HL-60 (cell line): ENCODE data around the gene LRRC71.
A peak's percentile ranks its signal among the peaks of the same experiment; 100 is the strongest.

Experiments
- DNase-seq, 2 experiments: peaks; one replicate each; pipeline ENCODE4 v3.0.0-alpha.2; 2010 to 2020; ENCODE audit warnings: low read depth in 1 of 2, low spot score in 1 of 2
- H3K27ac ChIP-seq: fragments of 250-450 bp; sonication (Bioruptor Pico); replicated peaks from 2 replicates; pipeline ENCODE4 v1.5.1; 2020; ENCODE audit warnings: mild to moderate bottlenecking, moderate library complexity
- H3K27me3 ChIP-seq: fragments of 250-450 bp; sonication (Bioruptor Pico); 2 replicates; pipeline ENCODE4 v1.5.1; 2021; ENCODE audit warnings: mild to moderate bottlenecking, moderate library complexity; ENCODE audit not compliant: insufficient read depth, poor library complexity, severe bottlenecking
- H3K4me3 ChIP-seq: replicated peaks from 2 replicates; pipeline ENCODE4 v1.5.1; 2011; ENCODE audit warnings: mild to moderate bottlenecking, control low read depth, low read length; ENCODE audit not compliant: insufficient read depth
- CTCF ChIP-seq: IDR thresholded peaks from one replicate; pipeline ENCODE4 v1.5.1; 2011; ENCODE audit warnings: low read length, control low read depth, inconsistent platforms; ENCODE audit not compliant: insufficient read depth
- GABPA ChIP-seq: IDR thresholded peaks from 2 replicates; pipeline ENCODE4 v1.6.1; 2012; ENCODE audit warnings: low read depth
- POLR2AphosphoS5 ChIP-seq: IDR thresholded peaks from 2 replicates; pipeline ENCODE4 v1.6.1; 2012; ENCODE audit warnings: low read depth
- SPI1 ChIP-seq: IDR thresholded peaks from 2 replicates; pipeline ENCODE4 v1.6.1; 2012; ENCODE audit warnings: low read depth, mild to moderate bottlenecking, borderline replicate concordance
- TF ChIP-seq, protein P1 (sequence below): IDR thresholded peaks from 2 replicates; pipeline ENCODE4 v1.6.1; 2012; ENCODE audit warnings: low read depth; ENCODE audit not compliant: insufficient replicate concordance

Gene LRRC71

GRCh38 chr1:156961709-156962108, 41.3 kb downstream of the LRRC71 start:
- TF ChIP-seq CTCF, result peak; percentile 36
- no peak for TF ChIP-seq SPI1
- H3K27me3 ChIP-seq, result no peaks in the 10 kb centered on the region
- peak; percentile 12 to 33 for DNase-seq
- H3K4me3 ChIP-seq, result no peak overlapping the region
- no peak overlapping the region for H3K27ac ChIP-seq

GRCh38 chr1:156963621-156964020, 43.2 kb downstream of the LRRC71 start:
- peak; percentile 41 to 72 for DNase-seq
- no peak overlapping the region for H3K4me3 ChIP-seq
- H3K27ac ChIP-seq, result 0 out of 2 replicates have a peak overlapping the region, but pooled peaks have one; percentile 8
- no peaks in the 10 kb centered on the region for H3K27me3 ChIP-seq
- TF ChIP-seq POLR2AphosphoS5, result no peak
- TF ChIP-seq SPI1, result peak; percentile 53; the same call in 1 of the 2 replicates
- TF ChIP-seq CTCF, result no peak
- TF ChIP-seq GABPA, result no peak
- TF ChIP-seq, protein P1, sequence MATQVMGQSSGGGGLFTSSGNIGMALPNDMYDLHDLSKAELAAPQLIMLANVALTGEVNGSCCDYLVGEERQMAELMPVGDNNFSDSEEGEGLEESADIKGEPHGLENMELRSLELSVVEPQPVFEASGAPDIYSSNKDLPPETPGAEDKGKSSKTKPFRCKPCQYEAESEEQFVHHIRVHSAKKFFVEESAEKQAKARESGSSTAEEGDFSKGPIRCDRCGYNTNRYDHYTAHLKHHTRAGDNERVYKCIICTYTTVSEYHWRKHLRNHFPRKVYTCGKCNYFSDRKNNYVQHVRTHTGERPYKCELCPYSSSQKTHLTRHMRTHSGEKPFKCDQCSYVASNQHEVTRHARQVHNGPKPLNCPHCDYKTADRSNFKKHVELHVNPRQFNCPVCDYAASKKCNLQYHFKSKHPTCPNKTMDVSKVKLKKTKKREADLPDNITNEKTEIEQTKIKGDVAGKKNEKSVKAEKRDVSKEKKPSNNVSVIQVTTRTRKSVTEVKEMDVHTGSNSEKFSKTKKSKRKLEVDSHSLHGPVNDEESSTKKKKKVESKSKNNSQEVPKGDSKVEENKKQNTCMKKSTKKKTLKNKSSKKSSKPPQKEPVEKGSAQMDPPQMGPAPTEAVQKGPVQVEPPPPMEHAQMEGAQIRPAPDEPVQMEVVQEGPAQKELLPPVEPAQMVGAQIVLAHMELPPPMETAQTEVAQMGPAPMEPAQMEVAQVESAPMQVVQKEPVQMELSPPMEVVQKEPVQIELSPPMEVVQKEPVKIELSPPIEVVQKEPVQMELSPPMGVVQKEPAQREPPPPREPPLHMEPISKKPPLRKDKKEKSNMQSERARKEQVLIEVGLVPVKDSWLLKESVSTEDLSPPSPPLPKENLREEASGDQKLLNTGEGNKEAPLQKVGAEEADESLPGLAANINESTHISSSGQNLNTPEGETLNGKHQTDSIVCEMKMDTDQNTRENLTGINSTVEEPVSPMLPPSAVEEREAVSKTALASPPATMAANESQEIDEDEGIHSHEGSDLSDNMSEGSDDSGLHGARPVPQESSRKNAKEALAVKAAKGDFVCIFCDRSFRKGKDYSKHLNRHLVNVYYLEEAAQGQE, result no peak

DNA sequence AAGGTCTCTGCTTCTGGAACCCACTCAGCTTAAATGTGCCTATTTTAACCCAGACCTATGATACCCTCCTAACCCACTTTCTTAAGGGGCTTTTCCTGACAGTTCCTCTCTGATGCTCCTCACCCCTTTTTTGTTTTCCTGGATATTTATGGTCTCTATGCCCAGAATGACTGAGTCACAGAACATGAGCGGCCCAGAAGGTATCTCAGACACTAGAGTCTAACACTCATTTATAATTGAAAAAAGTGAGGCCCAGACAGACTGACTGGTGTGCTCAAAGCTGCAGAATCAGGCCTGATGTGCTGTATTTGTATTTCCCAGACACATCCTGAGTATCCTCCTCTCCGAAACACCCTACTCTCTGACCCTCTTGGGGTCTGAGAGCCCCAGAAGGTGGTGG, 44.0 kb downstream of the LRRC71 start:
- H3K27ac ChIP-seq, result no peak overlapping the region
- TF ChIP-seq POLR2AphosphoS5, result no peak
- TF ChIP-seq GABPA, result no peak
- TF ChIP-seq, protein P1, result no peak
- TF ChIP-seq CTCF, result no peak
- no peak for TF ChIP-seq SPI1
- no peaks in the 10 kb centered on the region for H3K27me3 ChIP-seq
- no peak overlapping the region for H3K4me3 ChIP-seq
- DNase-seq, result no peak

- no peaks in the 10 kb centered on the region for H3K27me3 ChIP-seq
- H3K27ac ChIP-seq, result no peak overlapping the region
- TF ChIP-seq SPI1 (no peak), CTCF (no peak), GABPA (no peak), POLR2AphosphoS5 (no peak)
- TF ChIP-seq, protein P1, result no peak
- no peak for DNase-seq
- H3K4me3 ChIP-seq, result no peak overlapping the region
These were observed 49.1 kb downstream of the LRRC71 start for GRCh38 chr1:156969496-156969895.
